HUDEP-2 (cell line): ENCODE measurements around the gene OSM.

Source experiments
- DNase-seq, 76 experiments: peaks; one replicate each; lab custom pipeline; 2025; ENCODE audit not compliant: unreplicated experiment in 76 of 76; lab: John Stamatoyannopoulos, UW

The OSM gene

DNA sequence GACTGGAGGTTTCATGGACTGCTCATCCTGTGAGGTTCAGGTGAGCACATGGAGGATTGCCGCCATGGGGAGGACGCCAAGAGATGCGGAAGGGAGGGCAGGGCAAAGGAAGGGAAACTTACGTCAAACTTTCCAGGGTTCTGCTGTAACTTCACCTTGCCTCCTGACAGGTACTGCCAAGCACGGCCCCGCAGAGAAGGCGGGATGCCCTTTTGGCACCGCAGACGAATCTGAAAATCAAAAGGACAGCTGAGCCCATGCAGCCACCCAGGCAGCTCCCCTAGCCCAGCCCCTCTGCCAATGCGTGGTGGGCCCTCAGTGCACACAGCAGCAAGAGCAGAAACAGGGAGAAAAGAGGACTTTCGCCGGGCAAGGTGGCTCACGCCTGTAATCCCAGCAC, 32.7 kb upstream of the OSM start:
- no peak for DNase-seq

DNA sequence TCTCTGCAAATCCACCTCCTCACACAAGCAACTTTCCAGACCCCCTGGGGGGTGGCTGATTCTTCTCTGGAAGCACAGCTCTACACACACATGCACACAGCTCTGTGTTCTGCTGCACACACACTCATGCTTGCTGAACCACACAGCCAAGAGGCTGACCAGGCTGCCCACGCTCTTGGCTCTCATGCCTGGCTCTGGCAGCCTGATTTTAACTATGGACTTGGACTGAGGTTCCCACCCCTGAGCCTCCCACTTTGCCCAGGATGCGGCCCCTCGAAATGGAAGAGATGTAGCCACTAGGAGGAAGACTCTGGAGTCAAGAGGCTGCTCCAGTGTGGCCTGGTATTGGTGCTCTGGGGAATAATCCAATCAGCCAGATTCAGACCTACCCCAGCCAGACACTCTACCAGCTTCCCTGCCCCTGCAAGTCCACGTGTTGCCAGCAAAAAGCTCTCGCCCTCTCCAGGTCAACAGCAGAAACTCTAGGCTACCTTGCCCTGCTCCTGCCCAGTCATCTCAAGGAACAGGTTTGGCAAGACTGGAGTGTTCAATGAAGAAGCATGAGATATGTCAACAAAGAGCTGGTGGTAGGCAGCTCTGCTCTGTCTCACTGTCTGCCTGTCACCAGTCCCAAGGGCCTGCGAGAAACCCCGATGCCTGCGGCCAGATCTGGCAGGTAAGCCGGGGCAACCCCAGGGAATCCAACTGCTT, 31.5 kb upstream of the OSM start:
- no peak for DNase-seq

DNA sequence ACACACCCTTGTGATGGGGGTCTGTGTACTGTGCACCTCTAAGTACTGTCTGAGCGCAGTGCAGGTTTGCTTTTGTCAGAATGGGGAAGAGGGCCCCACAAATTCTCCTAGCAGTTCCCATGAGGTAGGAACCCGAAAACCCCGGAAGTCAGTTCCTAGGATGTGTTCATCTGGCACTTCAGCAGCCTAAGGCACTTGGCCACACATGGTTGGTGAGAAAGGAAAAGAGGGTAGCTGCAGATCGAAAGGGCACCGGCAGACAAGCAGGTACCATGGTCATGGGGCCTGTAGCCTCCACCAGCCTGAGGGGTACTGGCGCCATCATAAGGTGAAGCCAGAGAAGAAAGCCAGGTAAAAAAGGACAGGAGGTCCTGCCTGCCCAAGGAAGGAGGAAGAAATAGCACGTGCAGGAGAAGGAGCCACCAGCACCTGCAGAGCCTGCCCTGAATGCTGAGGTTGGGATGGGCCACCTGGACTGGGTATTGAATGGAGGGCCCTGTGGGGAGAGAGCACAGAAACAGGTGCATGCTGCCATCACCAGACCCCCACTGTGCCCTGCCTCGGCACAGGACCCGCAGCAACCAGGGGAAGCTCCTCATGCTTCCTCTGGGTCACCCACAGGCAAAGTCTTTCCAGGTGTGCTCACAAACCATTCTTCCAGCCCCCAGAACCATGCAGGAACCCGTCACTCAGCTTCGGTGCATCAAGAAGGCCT, 30.8 kb upstream of the OSM start:
- DNase-seq, result no peak

DNA sequence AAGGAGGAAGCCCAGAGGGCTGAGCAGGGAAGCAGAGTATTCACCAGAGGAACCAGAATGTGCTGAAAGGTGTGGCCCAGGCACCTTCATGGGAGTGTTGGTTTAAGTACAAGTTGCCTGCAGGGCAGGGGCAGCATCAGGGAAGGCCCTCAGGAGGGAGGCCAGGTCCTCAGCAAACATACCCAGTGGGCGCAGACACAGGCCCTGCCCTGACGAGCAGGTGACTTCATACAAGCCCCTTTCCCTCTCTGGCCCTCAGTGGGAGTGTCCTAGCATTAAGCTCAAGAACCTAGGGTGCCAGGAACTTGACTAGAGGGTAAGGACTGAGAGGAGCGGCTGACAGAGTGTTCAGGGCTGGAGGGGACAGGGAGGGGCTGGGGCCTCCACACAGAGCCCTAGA, 30.2 kb upstream of the OSM start:
- DNase-seq, result no peak

DNA sequence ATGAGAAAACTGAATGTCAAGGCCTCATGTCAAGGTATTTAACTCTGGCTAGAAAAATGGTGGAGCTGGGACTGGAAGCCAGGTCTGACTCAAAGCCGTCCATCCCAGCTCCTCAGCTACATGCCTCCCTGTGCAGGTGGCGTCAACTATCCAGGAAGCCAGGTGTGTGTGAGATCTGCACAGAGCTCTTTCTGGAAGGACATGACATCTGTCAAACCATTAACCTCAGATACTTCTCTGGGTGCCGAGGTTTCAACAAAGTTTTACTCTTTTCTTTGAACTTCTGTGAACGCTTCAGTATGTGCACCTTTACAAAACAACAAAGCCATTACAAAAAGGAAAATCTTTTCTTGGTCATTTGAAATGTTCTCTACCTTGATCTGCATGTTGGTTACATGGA, 29.7 kb upstream of the OSM start:
- DNase-seq, result no peak

DNA sequence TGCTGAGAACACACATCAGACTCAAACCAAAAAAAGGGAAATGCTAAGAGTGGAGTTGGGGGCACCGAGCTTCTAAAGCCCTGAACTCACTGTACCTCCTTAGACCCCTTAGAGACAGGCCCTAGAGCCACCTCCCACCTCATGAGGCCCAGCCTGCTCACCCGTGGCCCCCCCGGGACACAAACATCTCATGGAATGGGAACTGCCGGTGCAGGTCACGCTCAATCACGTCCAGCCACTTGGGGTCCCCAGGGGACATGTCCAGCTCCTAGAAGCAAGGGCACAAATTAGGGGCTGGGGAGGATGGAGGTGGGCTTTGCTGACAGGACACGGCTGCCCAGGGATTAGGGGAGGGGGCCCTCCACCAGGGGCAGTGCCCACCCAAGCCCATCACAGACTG, 28.9 kb upstream of the OSM start:
- no peak for DNase-seq

DNA sequence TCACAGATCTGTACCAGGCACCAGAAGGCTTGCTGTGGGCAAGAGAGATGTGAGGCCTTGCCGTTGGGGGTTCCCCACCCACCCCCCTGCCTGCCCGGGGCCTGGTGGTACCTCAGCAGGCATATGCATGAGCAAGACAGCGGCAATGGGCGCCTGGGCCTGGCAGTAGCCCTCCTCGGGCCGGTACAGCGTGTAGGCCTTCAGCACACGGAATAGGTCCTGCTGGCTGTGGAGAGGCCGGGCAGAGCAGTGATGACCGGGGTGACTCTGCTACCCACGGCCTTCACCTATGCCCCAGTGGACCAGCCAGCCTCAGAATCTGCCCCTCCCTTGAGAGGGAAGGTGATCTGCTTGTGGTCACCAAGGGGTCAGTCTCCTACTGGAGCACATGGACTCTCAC, 28.2 kb upstream of the OSM start:
- DNase-seq, result no peak

DNA sequence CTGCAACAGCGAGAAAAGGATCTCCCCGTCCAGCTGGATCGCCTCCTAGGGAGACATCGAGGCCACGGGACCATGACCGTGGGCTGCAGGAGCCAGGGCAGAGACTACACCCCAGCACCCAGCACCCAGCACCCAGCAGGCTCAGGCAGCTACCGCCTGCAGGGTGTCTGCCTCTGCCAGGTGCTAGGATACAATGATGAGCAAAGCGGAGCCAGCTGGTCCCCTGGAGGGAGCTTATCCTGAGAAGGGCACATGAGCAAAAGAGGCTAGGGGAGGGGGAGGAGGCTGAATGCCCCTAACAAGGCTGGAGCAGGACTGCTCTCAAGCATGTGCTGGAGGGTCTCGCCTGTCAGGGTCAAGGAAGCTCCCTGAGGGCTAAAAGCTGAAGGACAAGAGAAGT, 27.4 kb upstream of the OSM start:
- DNase-seq, result no peak

DNA sequence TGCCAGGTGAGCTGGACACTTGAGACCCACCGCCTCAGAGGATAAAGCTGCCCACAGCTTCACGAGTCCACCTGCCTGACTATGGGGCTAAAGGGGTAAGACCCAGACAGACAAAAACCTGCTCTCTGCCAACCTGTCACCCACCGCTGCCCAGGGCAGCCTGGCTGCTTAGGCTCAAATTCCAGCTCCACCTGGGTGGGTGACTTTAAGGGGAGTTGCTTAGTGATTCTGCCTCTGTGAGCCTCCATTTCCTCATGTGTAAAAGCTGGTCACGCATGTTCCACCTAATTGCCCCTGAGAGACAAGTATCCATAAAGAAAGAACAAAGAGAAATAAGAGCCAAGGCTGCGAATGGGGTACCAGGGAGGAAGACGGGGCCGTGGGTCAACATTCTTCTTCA, 26.4 kb upstream of the OSM start:
- DNase-seq, result no peak

DNA sequence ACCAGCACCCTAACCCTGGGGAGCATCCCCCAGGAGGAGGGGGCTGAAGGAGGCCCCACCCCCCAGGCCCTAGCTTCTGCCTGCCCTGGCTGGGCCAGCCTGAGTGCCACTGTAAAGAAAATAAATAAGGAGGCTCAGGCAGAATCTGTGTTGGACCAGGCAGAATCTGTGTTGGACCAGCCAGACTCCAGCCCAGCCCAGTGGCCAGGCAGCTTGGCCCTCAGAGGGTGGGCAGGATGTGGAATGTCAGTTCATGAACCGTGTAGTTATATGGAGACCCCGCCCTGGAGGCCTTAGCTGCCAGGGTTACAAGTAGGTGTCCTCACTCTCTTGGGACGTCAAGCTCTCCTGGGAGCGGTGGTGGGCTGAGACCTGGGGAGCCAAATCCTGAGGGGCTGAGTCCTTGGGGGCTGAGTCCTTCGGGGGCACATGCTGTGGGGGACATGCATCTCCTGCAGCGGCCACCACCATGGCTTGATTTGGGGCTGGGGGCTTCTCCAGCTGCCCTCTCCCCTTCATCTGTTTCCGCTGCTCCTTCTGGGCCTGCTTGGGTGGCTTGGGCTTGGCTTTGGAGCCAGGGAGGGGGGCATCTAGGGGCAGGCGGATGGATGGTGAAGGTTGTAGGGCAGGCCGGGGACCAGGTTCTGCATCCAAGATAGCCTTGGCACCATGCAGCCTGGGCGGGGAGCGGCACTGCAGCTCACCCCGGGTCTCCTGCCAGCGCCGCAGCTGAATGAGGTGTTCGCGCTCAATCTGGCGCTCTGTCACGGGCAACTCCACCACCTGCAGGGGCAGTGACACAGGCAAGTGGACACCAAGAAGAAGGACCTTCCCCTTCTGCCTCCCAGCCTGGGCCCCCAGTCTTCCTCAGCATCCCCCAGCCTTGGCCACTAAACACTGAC, 25.7 kb upstream of the OSM start:
- no peak for DNase-seq

DNA sequence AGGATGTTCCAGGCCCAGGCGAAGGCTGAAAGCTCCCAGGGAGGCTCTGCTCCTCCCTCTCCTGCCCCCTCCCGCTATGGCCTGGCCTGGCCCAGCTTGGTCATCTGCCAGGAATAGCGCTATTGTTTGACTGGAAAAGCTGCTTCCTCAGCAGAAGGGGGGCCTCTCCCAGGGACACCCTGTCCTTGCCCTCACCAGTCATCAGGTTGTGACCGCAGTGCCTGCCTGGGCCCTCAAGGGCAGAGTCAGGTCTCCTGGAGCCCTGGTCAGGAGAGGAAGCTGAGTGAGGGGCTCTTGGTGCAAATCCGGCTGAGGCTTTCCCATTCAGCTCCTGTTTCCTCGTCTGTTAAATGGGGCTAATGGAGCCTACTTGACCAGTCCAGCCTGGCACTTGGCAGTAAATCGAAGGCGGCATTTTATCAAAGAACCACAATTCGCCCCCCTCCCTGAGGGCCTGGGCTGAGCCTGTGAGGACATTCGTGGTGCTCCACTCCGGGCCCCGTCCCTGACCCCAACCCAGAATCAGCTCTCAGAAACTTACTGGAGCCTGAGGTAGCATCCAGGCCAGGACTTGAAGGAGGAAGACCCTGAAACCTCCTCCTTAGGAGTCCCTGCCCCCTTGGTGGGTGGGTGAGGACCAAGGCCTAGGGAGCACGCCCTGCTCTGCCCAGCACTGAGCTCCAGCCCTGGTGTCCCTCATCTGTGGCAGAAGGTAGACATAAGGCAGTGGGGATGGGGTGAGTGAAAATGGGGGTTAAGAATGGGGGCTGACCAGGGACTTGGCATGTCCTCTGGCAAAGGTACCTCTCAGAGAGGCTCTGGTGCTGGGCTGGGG, 24.6 kb upstream of the OSM start:
- peak in 24 of 76 experiments; percentile 9 to 38 (median 23) for DNase-seq

DNA sequence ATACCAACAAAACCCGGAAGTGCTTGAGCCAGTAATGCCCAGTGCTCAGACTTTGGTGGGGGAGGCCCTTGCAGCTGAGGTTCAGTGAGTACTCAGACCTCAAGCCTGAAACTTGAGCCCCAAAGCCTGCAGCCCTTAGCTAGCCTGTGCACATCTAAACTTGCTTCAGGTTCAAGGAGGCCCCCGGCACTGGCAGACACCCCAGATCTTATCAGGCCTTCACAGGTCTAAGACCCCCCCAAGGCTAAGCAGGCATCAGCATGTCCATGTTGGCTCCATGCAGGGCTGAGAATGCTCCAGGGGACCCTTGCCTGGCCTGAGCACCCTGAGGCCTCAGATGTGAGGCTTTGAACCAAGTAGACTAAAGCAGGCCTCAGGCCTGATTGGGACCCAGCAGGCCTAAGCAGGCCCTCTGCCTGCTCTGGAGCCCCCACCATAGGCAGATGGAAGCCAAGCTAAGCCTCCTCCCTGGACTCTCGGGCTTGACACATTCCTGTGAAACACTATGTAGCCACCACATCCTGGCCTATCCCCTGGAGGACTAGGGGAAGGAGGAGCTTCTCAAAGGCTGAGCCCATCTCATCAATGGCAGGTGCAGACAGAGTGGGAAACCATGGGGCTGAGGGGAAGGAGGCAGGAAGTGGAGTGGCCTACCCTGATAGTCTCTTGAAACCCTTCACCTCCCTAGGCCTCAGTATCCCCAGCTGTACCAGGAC, 23.8 kb upstream of the OSM start:
- DNase-seq, result peak in 1 of 76 experiments; percentile 46

DNA sequence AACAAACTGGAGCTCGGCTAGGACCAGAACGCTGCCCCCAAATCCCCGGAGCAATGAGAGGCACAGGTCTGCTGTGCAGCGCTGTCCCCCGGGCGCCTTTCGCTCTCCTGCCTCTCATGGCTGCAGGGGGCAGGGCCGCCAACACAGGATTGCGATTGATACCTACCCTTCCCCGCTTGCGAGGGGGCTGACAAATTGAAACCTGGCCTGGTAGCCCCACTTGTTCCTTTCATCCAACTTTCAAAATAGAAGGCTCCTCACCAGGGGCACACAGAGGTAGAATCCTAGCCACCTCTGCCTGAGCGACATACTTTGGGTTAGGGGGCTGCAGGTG, 23.3 kb upstream of the OSM start:
- peak in 2 of 76 experiments; percentile 45 to 70 for DNase-seq

DNA sequence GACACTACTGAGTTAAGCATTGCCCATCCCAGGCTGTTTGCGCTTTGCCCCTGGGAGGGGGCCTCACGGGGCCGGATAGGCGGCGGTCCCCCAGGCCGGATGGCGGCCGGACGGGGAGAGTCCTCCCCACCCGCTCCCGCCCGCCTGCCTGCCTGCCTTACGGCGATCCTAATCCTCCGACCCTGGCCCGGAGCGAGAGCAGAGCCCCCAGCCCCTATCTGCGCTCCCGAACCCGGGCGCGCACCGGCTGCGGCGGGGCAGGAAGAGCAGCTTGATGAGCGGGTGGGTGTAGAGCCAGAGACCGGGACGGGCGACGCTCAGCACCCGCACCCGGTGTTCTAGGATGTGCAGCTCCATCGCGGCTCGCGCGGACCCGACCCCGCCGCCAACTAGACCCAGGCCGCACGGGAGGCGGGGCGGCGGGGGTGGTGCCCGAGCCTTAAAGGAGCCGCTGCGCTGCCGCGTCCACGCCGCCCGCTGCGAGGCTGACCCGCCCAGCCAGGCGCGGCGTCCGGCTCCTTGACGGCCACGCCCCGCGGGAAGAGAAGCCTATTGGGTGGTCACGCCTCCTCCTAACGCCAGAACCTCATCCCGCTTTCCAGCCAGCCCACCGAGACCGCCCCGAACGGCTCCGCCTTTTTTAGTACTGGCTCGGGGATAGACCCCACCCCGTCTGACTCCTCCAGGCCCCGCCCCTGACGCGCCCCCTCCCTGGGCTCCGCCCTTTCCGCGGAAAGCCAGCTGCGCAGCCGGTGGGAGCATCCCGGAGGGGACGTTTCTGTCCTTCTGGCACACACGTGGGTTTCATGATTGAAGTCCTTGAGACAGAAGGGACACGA, 22.7 kb upstream of the OSM start, which contains the start of gene CASTOR1:
CASTOR1 (minus strand) TSS at position 365 of the 839 bp plus-strand sequence; CDS start at position 357, 8 bp downstream.
- peak in 74 of 76 experiments; percentile 72 to 98 (median 96) for DNase-seq

DNA sequence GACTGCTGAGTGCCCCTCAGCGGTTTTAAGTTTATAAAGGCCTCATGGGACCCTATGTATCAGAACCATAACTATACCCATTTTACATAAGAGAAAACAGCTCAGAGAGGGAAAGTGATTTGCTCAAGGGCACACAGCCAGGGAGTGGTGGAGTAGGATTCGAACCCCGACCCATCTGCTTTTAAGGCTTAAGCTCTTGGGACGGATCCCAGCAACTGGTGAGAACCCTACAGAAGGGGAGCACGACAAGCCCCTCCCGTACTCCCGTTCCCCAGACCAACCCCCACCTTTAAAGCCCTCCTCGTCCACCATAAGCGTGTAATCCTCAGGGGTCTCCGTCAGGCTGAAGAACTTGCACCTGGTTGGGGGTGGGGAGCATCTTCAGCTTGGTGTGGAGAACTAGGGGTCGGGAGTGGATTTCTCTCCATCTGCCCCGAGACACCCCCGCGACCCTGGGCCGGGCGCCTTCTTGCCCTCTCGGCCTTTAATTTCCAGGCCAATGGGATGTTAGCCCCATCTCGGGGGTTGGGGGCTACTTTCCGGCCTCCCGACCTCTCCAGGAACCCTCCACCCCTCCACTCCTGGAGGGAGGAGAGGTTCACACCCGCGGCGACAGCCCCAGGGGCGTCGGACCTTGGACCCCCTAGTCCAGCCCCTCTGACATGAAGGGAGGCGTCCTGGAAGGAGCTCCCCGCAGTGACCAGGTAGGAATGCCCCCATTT, 21.9 kb upstream of the OSM start:
- no peak for DNase-seq

DNA sequence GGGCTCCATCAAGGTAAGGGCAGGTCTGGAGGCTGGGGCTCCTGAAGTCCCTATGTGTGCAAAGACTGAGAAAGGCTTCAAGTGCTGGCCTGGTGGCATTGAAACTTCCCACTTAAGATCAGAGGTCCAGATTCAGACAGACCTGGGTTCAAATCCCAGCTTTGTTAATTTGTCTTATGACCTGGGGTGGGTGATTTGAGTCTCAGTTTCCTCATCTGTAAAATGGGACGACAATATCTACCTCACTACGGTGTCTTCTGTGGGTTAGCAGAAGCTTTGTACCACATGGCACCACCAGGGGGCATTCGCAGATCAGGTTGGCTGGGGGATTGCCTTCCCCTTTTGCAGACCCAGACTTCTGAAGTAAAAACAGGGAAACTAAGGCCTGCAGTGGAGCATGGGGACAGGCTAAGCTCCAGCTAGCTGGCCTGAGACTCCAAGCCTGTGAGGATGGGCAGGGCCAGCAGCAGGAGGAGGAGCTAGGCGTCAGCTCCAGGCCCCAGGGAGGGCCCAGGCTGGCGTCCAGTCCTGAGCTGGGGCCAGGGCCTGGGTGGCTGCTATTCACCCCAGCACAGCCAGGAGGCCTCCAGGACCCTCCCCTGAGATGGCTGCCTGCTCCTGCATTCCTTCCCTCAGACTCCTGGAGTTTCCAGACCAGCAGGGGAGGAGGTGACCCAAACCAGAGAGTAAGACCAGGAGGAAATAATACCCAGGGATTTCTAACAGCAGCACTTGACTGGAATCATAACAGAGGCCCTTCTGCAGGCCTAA, 21.2 kb upstream of the OSM start:
- peak in 69 of 76 experiments; percentile 17 to 87 (median 72) for DNase-seq

DNA sequence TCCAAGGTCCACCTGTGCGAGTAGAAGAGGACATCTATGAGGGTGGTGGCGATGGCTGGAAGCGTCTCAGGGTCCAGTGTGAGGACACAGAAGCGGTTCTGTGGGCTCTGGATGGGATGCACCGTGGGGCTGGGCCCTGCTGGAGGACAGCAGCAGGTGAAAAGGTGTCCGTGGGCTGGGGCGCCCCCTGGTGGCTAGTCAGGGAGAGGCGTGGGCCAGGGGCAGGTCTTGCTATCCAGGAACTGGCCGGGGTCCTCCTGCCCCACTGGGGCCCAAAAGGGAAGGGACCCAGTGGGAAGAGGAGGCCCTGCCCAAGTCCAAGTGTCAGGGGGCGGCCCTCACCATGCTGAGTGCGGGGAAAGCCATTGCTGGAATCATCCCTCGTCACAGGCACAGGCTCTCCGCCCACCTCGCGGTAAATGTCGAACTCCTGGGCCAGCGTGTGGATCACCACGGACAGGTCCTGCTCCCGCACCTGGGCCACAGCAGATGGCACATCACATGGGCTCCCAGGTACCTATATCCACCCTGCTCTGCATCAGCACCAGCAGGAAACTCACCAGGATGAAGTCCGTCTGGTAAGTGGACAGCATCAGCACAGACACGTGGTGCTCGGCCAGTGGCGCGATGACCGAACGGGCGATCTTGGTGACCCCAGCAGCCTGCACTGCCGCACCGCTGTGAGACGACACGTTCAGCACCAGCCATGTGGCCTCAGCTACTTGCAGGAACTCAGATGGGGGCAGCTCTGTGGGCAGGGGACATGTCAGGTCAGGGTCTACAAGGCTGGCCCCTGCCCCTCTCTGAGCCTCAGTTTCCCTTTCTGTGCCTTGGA, 20.4 kb upstream of the OSM start:
- peak in 70 of 76 experiments; percentile 15 to 89 (median 67) for DNase-seq
